Measurements from ENCODE around the gene MSI2. TPM values are rescaled to one million over a fixed set of nuclear protein-coding genes. Genes with fewer than 3 reads are reported as not detected.
A peak's percentile ranks its signal among the peaks of the same experiment; 100 is the strongest.

The MSI2 gene
- total and polyA plus RNA-seq, 5 donors = 43.9 to 113 (median 107) TPM

- H3K4me1 ChIP-seq (ENCODE audit: control insufficient read depth, insufficient read depth, low read length) = peaks cover 7% of the 10 kb centered on the region
- intact Hi-C loops (cut with DNase I) = loop anchor here in 2 of 4 donors (10.0 kb wide), 2 partner anchors 86 to 186 kb away; no protein-coding TSS in a partner anchor
- H3K9me3 ChIP-seq (ENCODE audit: control insufficient read depth, low read length) = no peaks in the 10 kb centered on the region
- no peak overlapping the region for H3K27ac ChIP-seq (ENCODE audit: low read length)
- H3K4me3 ChIP-seq (ENCODE audit: low read length) = no peak overlapping the region
- DNase-seq (no peak), ATAC-seq (no peak)
- no peaks in the 10 kb centered on the region for H3K27me3 ChIP-seq (ENCODE audit: control insufficient read depth, insufficient read depth)
- 91% methylated on average over 3 of the region's 3 CpGs for WGBS
Measured at GRCh38 chr17:57269052-57269451, 12.7 kb downstream of the MSI2 start.

- no peaks in the 10 kb centered on the region for H3K9me3 ChIP-seq (ENCODE audit: control insufficient read depth, low read length)
- H3K4me1 ChIP-seq (ENCODE audit: control insufficient read depth, insufficient read depth, low read length) = peaks cover 7% of the 10 kb centered on the region
- ATAC-seq (no peak), DNase-seq (no peak)
- intact Hi-C loops (cut with DNase I) = loop anchor here in 2 of 4 donors (10.0 kb wide), 2 partner anchors 85 to 185 kb away; no protein-coding TSS in a partner anchor
- H3K27me3 ChIP-seq (ENCODE audit: control insufficient read depth, insufficient read depth) = no peaks in the 10 kb centered on the region
- no peak overlapping the region for H3K27ac ChIP-seq (ENCODE audit: low read length)
- H3K4me3 ChIP-seq (ENCODE audit: low read length) = no peak overlapping the region
- WGBS = 89% methylated on average over 8 of the region's 8 CpGs
Measured at GRCh38 chr17:57269598-57270255, 13.4 kb downstream of the MSI2 start.

- 37% methylated on average over 7 of the region's 7 CpGs for WGBS
- ATAC-seq = peak; percentile 29 to 58
- H3K4me1 ChIP-seq (ENCODE audit: control insufficient read depth, insufficient read depth, low read length) = peaks cover 7% of the 10 kb centered on the region
- H3K27me3 ChIP-seq (ENCODE audit: control insufficient read depth, insufficient read depth) = no peaks in the 10 kb centered on the region
- DNase-seq = no peak
- no peak overlapping the region for H3K27ac ChIP-seq (ENCODE audit: low read length)
- intact Hi-C loops (cut with DNase I) = no loop called here
- H3K4me3 ChIP-seq (ENCODE audit: low read length) = no peak overlapping the region
- no peaks in the 10 kb centered on the region for H3K9me3 ChIP-seq (ENCODE audit: control insufficient read depth, low read length)
Measured at GRCh38 chr17:57270801-57271245, 14.5 kb downstream of the MSI2 start.

- intact Hi-C loops (cut with DNase I) = no loop called here
- Histone ChIP-seq H3K4me1 (ENCODE audit: control insufficient read depth, insufficient read depth, low read length) (peaks cover 5% of the 10 kb centered on the region), H3K4me3 (ENCODE audit: low read length) (no peak overlapping the region), H3K27me3 (ENCODE audit: control insufficient read depth, insufficient read depth) (no peaks in the 10 kb centered on the region), H3K27ac (ENCODE audit: low read length) (no peak overlapping the region), H3K9me3 (ENCODE audit: control insufficient read depth, low read length) (no peaks in the 10 kb centered on the region)
- DNase-seq (no peak), ATAC-seq (no peak)
- 94% methylated on average over 6 of the region's 6 CpGs for WGBS
Measured at GRCh38 chr17:57271821-57272220, 15.5 kb downstream of the MSI2 start.

- Histone ChIP-seq H3K9me3 (ENCODE audit: control insufficient read depth, low read length) (no peaks in the 10 kb centered on the region), H3K27ac (ENCODE audit: low read length) (no peak overlapping the region), H3K4me3 (ENCODE audit: low read length) (no peak overlapping the region), H3K4me1 (ENCODE audit: control insufficient read depth, insufficient read depth, low read length) (peaks cover 4% of the 10 kb centered on the region), H3K27me3 (ENCODE audit: control insufficient read depth, insufficient read depth) (no peaks in the 10 kb centered on the region)
- DNase-seq (no peak), ATAC-seq (no peak)
- intact Hi-C loops (cut with DNase I) = no loop called here
- 92% methylated on average over 6 of the region's 6 CpGs for WGBS
Measured at GRCh38 chr17:57273490-57273889, 17.2 kb downstream of the MSI2 start.

GRCh38 chr17:57274162-57274561 lies 17.8 kb downstream of the MSI2 start:
- no peaks in the 10 kb centered on the region for H3K9me3 ChIP-seq (ENCODE audit: control insufficient read depth, low read length)
- WGBS = 96% methylated on average over 3 of the region's 3 CpGs
- DNase-seq (no peak), ATAC-seq (no peak)
- H3K4me1 ChIP-seq (ENCODE audit: control insufficient read depth, insufficient read depth, low read length) = peaks cover 2% of the 10 kb centered on the region
- H3K27me3 ChIP-seq (ENCODE audit: control insufficient read depth, insufficient read depth) = no peaks in the 10 kb centered on the region
- H3K27ac ChIP-seq (ENCODE audit: low read length) = no peak overlapping the region
- H3K4me3 ChIP-seq (ENCODE audit: low read length) = no peak overlapping the region
- intact Hi-C loops (cut with DNase I) = no loop called here

- H3K27me3 ChIP-seq (ENCODE audit: control insufficient read depth, insufficient read depth) = no peaks in the 10 kb centered on the region
- DNase-seq (no peak), ATAC-seq (no peak)
- H3K9me3 ChIP-seq (ENCODE audit: control insufficient read depth, low read length) = no peaks in the 10 kb centered on the region
- no peak overlapping the region for H3K4me3 ChIP-seq (ENCODE audit: low read length)
- H3K4me1 ChIP-seq (ENCODE audit: control insufficient read depth, insufficient read depth, low read length) = no peaks in the 10 kb centered on the region
- no peak overlapping the region for H3K27ac ChIP-seq (ENCODE audit: low read length)
- 92% methylated on average over 6 of the region's 6 CpGs for WGBS
- intact Hi-C loops (cut with DNase I) = no loop called here
Measured at GRCh38 chr17:57275071-57275764, 18.9 kb downstream of the MSI2 start.

- peaks cover 1% of the 10 kb centered on the region for H3K4me1 ChIP-seq (ENCODE audit: control insufficient read depth, insufficient read depth, low read length)
- no peaks in the 10 kb centered on the region for H3K27me3 ChIP-seq (ENCODE audit: control insufficient read depth, insufficient read depth)
- H3K4me3 ChIP-seq (ENCODE audit: low read length) = no peak overlapping the region
- DNase-seq = no peak
- WGBS = 83% methylated on average over 9 of the region's 9 CpGs
- no peak for ATAC-seq
- H3K9me3 ChIP-seq (ENCODE audit: control insufficient read depth, low read length) = no peaks in the 10 kb centered on the region
- intact Hi-C loops (cut with DNase I) = no loop called here
- H3K27ac ChIP-seq (ENCODE audit: low read length) = no peak overlapping the region
Measured at GRCh38 chr17:57276621-57277020, 20.3 kb downstream of the MSI2 start.

- Histone ChIP-seq H3K9me3 (ENCODE audit: control insufficient read depth, low read length) (no peaks in the 10 kb centered on the region), H3K27me3 (ENCODE audit: control insufficient read depth, insufficient read depth) (no peaks in the 10 kb centered on the region), H3K27ac (ENCODE audit: low read length) (no peak overlapping the region), H3K4me3 (ENCODE audit: low read length) (no peak overlapping the region), H3K4me1 (ENCODE audit: control insufficient read depth, insufficient read depth, low read length) (peaks cover 4% of the 10 kb centered on the region)
- DNase-seq (no peak), ATAC-seq (no peak)
- WGBS = 92% methylated on average over 8 of the region's 8 CpGs
- intact Hi-C loops (cut with DNase I) = no loop called here
Measured at GRCh38 chr17:57277923-57278604, 21.7 kb downstream of the MSI2 start.

- no peaks in the 10 kb centered on the region for H3K9me3 ChIP-seq (ENCODE audit: control insufficient read depth, low read length)
- H3K27ac ChIP-seq (ENCODE audit: low read length) = no peak overlapping the region
- ATAC-seq (peak in 1 of 2 donors; percentile 8), DNase-seq (no peak)
- WGBS = 93% methylated on average over 10 of the region's 10 CpGs
- intact Hi-C loops (cut with DNase I) = no loop called here
- no peaks in the 10 kb centered on the region for H3K27me3 ChIP-seq (ENCODE audit: control insufficient read depth, insufficient read depth)
- H3K4me1 ChIP-seq (ENCODE audit: control insufficient read depth, insufficient read depth, low read length) = peaks cover 4% of the 10 kb centered on the region
- no peak overlapping the region for H3K4me3 ChIP-seq (ENCODE audit: low read length)
Measured at GRCh38 chr17:57278740-57279387, 22.5 kb downstream of the MSI2 start.

GRCh38 chr17:57279432-57279831 lies 23.1 kb downstream of the MSI2 start:
- intact Hi-C loops (cut with DNase I) = no loop called here
- ATAC-seq = peak in 1 of 2 donors; percentile 12
- Histone ChIP-seq H3K27ac (ENCODE audit: low read length) (no peak overlapping the region), H3K4me1 (ENCODE audit: control insufficient read depth, insufficient read depth, low read length) (peaks cover 4% of the 10 kb centered on the region), H3K9me3 (ENCODE audit: control insufficient read depth, low read length) (no peaks in the 10 kb centered on the region), H3K4me3 (ENCODE audit: low read length) (no peak overlapping the region), H3K27me3 (ENCODE audit: control insufficient read depth, insufficient read depth) (no peaks in the 10 kb centered on the region)
- WGBS = 95% methylated on average over 3 of the region's 3 CpGs
- DNase-seq = no peak
